OCI-M2 (cell line): ENCODE results near the gene OAS3.

Source experiments
- DNase-seq: peaks from one replicate; lab custom pipeline; 2025; ENCODE audit not compliant: unreplicated experiment; lab: John Stamatoyannopoulos, UW

Gene OAS3

DNA sequence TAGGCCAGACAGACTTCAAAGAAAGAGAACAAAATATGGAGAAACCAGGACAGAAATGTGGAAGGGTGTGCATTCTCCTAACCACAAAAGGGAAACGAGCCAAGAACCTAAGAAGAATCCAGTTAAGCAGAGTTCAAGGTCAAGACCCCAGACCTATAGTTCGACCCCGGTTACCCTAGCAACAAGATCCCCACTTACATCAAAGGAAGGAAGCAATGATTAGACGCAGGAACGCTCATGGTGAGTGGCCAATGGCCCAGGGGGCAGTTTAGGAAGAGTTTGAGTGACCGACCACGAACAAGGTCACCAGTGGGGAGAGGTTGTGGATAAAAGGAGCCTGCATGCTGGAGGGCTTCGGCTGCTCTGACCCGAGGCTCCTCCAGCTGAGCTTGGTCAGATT is 76.3 kb downstream of the OAS3 start:
- no peak for DNase-seq

DNA sequence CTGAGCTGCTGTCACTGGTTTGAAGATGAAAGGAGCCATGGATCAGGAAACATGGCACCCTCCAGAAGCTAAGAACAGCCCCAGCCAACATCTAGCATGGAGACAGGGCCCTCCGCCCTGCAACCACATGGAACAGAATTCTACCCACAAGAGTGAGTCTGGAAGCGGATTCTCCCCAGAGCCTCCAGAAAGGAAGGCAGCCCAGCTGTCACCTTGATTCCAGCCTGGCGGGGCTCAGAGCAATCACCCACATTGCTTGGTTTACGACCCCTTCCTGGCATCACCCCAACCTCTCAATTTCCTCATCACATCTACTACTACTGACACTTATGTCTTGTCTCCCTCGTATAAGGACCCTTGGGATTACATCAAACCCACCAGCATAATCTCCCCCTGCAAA is 78.5 kb downstream of the OAS3 start:
- no peak for DNase-seq

DNA sequence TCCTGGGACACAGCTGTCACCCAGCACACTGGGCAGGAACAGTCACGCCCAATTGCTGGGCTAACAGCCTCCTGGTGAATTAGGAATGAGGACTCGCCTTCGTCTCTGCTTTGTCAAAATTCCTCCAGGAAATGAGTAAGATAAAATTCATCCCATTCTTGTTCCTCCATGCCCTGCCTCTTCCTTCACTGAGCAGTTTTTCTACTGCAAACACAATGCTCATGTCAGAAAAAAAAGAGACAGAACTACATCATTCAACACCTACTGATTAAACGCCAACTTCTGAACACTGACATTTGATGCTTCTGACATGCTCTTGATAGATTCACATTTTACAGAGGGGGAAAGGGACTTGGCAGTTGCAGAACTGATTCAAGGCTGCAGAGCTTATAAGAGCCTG is 80.8 kb downstream of the OAS3 start:
- no peak for DNase-seq

DNA sequence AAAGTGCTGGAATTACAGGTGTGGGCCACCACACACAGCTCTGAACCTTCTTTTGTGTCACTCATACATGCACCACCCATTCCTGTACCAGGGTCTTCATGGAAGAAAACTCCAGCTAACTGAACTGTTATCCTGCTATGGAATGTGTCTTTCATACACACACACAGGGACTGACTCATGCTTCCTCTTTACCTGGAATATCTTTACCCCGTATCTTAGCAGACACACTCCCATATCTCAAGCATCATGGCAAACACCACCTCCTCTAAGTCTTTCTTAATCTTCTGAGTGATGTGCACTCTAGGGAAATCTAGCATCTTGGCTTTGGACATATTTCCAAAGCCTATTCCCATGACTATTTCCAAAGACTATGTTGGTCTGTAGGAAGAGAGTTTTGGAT is 83.2 kb downstream of the OAS3 start:
- no peak for DNase-seq
